Measurements from ENCODE around the gene CDK10. TPM values are rescaled to one million over a fixed set of nuclear protein-coding genes. Genes with fewer than 3 reads are reported as not detected.

CDK10 gene
- total RNA-seq, 1 donor from 2014 or later = 26.7 TPM

GRCh38 chr16:89716916-89717687 is 30.6 kb downstream of the CDK10 start:
- no peak overlapping the region for H3K27ac ChIP-seq (replicated peaks)
- no peak for DNase-seq

GRCh38 chr16:89717688-89718505 is 31.4 kb downstream of the CDK10 start:
- H3K9me3 ChIP-seq (replicated peaks) = no peaks in the 10 kb centered on the region
- TF ChIP-seq CTCF (IDR thresholded peaks at IDR 0.05; ENCODE audit: borderline replicate concordance) = no peak
- no peak for DNase-seq
- no peak overlapping the region for H3K4me3 ChIP-seq
- intact Hi-C loops (cut with micrococcal nuclease) = no loop called here
- H3K27me3 ChIP-seq (ENCODE audit: low read depth) = peaks cover 5% of the 10 kb centered on the region
- H3K36me3 ChIP-seq = peaks cover under 1% of the 10 kb centered on the region
- no peak overlapping the region for H3K27ac ChIP-seq (replicated peaks)
- H3K4me1 ChIP-seq = peaks cover 32% of the 10 kb centered on the region

More at GRCh38 chr16:89716916-89717687, 30.6 kb downstream of the CDK10 start:
- peaks cover 13% of the 10 kb centered on the region for H3K27me3 ChIP-seq (ENCODE audit: low read depth)
- intact Hi-C loops (cut with micrococcal nuclease) = no loop called here
- no peaks in the 10 kb centered on the region for H3K36me3 ChIP-seq
- H3K4me3 ChIP-seq = no peak overlapping the region
- H3K4me1 ChIP-seq = peaks cover 27% of the 10 kb centered on the region
- H3K9me3 ChIP-seq (replicated peaks) = no peaks in the 10 kb centered on the region
- TF ChIP-seq CTCF (IDR thresholded peaks at IDR 0.05; ENCODE audit: borderline replicate concordance) = no peak

- DNase-seq = peak; percentile 62
- peaks cover 55% of the 10 kb centered on the region for H3K4me1 ChIP-seq
- intact Hi-C loops (cut with micrococcal nuclease) = no loop called here
- no peak for TF ChIP-seq CTCF (IDR thresholded peaks at IDR 0.05; ENCODE audit: borderline replicate concordance)
- H3K4me3 ChIP-seq = peak overlapping the region; percentile 83
- no peaks in the 10 kb centered on the region for H3K9me3 ChIP-seq (replicated peaks)
- H3K27me3 ChIP-seq (ENCODE audit: low read depth) = no peaks in the 10 kb centered on the region
- peak overlapping the region; percentile 100 for H3K27ac ChIP-seq (replicated peaks)
- H3K36me3 ChIP-seq = peaks cover 20% of the 10 kb centered on the region
Observed at GRCh38 chr16:89720551-89720812, 34.0 kb downstream of the CDK10 start.

GRCh38 chr16:89720813-89721545 is 34.5 kb downstream of the CDK10 start, which contains the start of the genes VPS9D1 and ZNF276:
VPS9D1 (minus strand) TSS chr16:89720898; CDS start chr16:89720861, 37 bp downstream.
ZNF276 (plus strand) TSS chr16:89721537; CDS start chr16:89721641, 104 bp downstream.
- no peaks in the 10 kb centered on the region for H3K9me3 ChIP-seq (replicated peaks)
- H3K4me1 ChIP-seq = peaks cover 55% of the 10 kb centered on the region
- no peaks in the 10 kb centered on the region for H3K27me3 ChIP-seq (ENCODE audit: low read depth)
- peak within 1 kb of the TSS; percentile 100 for H3K27ac ChIP-seq (replicated peaks)
- TF ChIP-seq CTCF (IDR thresholded peaks at IDR 0.05; ENCODE audit: borderline replicate concordance) = no peak
- intact Hi-C loops (cut with micrococcal nuclease) = no loop called here
- peaks cover 23% of the 10 kb centered on the region for H3K36me3 ChIP-seq
- peak within 1 kb of the TSS; percentile 83 for H3K4me3 ChIP-seq
- DNase-seq = peak; percentile 89
